Breast epithelium (tissue), 4 donors: Measurements from ENCODE around the gene UBAC2. TPM values are rescaled to one million over a fixed set of nuclear protein-coding genes. Genes with fewer than 3 reads are reported as not detected.

ENCODE experiments used
- DNase-seq, 2 donors: peaks; one replicate each; pipeline ENCODE4 v3.0.0-alpha.2; 2019; ENCODE audit warnings: low spot score in 2 of 2
- H3K27ac ChIP-seq, 2 donors: fragments of 200-600 bp; sonication (generic) in 1 of 2; one replicate each; pipeline ENCODE4 v1.5.1; 2016 to 2019; ENCODE audit warnings: mild to moderate bottlenecking in 1 of 2
- H3K27me3 ChIP-seq, 2 donors: fragments of 200-600 bp; sonication (generic) in 1 of 2; one replicate each; pipeline versions ENCODE4 v1.5.1 to v1.6.0; 2017 to 2019; ENCODE audit warnings: control low read depth in 1 of 2, mild to moderate bottlenecking in 1 of 2
- H3K36me3 ChIP-seq: fragments of 200-600 bp; one replicate; pipeline ENCODE4 v1.5.1; 2019
- H3K4me1 ChIP-seq, 2 donors: fragments of 200-600 bp; sonication (generic); one replicate each; pipeline ENCODE4 v1.5.1; 2016 to 2019; ENCODE audit warnings: control low read depth in 1 of 2
- H3K4me3 ChIP-seq, 3 donors: fragments of 200-600 bp; sonication (generic); 1 replicate in 2 of 3; 2 replicates in 1 of 3; pipeline ENCODE4 v1.5.1; 2016 to 2019; ENCODE audit warnings: mild to moderate bottlenecking in 3 of 3, moderate library complexity in 2 of 3
- H3K9me3 ChIP-seq, 2 donors: fragments of 200-600 bp; sonication (generic) in 1 of 2; one replicate each; pipeline ENCODE4 v1.5.1; 2016 to 2019; ENCODE audit warnings: control low read depth in 1 of 2
- POLR2A ChIP-seq: fragments of 450-650 bp; IDR thresholded peaks from one replicate; pipeline ENCODE4 v1.6.1; 2016; ENCODE audit warnings: antibody characterized with exemption, mild to moderate bottlenecking, moderate library complexity
- POLR2AphosphoS5 ChIP-seq, 3 donors: sonication (generic); formaldehyde crosslinking; IDR thresholded peaks; one replicate each; pipeline ENCODE4 v1.6.1; 2017; ENCODE audit warnings: antibody characterized with exemption in 3 of 3
- intact Hi-C: fragments of 100-400 bp; cut with DNase I; formaldehyde crosslinking; loops from one replicate; pipeline ENCODE4 v1.15.1; 2023; ENCODE audit warnings: low total_unique reads
- total RNA-seq, 3 donors: library from RNA; depleted of rRNA; stranded (reverse); fragments of >200 nt; gene quantifications; one replicate each; pipeline ENCODE4 v1.1.0, GENCODE V29; 2016
- TF ChIP-seq, protein P1 (sequence below), 3 donors: fragments of 450-650 bp; IDR thresholded peaks; one replicate each; pipeline ENCODE4 v1.5.1; 2016 to 2017; ENCODE audit warnings: antibody characterized with exemption in 3 of 3, mild to moderate bottlenecking in 3 of 3, moderate library complexity in 3 of 3

UBAC2 gene
- total RNA-seq, 3 donors from 2014 or later, result 64.6 to 72.8 (median 65.1) TPM

DNA sequence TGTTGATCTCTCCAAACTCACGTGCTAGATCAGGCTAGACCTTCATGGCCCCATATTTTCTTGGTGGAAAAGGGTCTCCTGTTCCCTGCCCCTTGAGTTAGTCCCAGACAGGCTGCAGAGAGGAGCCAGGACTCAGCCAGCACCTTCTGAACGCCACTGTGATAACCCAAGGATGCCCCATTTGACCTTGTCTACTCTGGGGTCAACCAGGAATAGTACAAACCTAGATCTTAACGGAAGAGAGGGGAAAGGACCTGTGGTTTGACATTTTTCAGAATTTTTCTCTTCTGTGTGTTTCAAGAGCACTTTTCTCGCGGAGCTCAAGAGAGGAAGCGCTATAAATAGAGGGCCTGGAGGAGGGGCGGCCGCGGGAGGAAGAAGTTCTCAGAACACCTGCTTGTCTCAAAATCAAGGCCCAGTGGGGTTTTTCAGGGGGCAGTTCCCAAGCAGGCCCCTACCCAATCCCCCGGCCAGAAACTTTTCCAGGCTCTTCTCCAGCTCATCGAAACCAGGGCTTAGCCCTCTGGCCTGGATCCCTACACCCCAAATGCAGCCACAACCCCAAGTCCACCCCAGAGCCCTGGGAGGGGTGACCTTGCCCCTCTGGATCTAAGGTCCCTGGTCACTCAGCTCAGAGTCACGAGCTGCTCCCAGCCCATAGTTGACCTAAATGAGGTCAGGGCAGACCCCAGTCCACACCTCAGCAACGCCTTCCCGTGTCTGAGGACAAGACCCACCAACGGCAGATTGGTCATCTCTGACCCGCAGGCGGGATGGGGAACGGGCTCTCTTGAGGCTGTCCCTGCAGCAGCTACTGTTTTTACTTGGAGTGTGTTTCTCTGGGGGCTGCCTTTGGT, 225.1 kb downstream of the UBAC2 start:
- intact Hi-C loops, result no loop called here
- no peak for DNase-seq
- Histone ChIP-seq H3K27me3 (peaks cover 0 to 9% of the 10 kb centered on the region in 2 donors), H3K4me1 (no peaks in the 10 kb centered on the region), H3K9me3 (no peaks in the 10 kb centered on the region), H3K4me3 (no peak overlapping the region), H3K27ac (no peak overlapping the region), H3K36me3 (no peaks in the 10 kb centered on the region)
- TF ChIP-seq, protein P1, sequence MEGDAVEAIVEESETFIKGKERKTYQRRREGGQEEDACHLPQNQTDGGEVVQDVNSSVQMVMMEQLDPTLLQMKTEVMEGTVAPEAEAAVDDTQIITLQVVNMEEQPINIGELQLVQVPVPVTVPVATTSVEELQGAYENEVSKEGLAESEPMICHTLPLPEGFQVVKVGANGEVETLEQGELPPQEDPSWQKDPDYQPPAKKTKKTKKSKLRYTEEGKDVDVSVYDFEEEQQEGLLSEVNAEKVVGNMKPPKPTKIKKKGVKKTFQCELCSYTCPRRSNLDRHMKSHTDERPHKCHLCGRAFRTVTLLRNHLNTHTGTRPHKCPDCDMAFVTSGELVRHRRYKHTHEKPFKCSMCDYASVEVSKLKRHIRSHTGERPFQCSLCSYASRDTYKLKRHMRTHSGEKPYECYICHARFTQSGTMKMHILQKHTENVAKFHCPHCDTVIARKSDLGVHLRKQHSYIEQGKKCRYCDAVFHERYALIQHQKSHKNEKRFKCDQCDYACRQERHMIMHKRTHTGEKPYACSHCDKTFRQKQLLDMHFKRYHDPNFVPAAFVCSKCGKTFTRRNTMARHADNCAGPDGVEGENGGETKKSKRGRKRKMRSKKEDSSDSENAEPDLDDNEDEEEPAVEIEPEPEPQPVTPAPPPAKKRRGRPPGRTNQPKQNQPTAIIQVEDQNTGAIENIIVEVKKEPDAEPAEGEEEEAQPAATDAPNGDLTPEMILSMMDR (IDR thresholded peaks at IDR 0.05), result no peak
- TF ChIP-seq POLR2A (no peak), POLR2AphosphoS5 (IDR thresholded peaks at IDR 0.05) (no peak)

GRCh38 chr13:99426426-99426825, 225.8 kb downstream of the UBAC2 start:
- Histone ChIP-seq H3K4me3 (no peak overlapping the region), H3K36me3 (no peaks in the 10 kb centered on the region), H3K9me3 (no peaks in the 10 kb centered on the region), H3K27ac (no peak overlapping the region), H3K27me3 (peaks cover 0 to 6% of the 10 kb centered on the region in 2 donors), H3K4me1 (no peaks in the 10 kb centered on the region)
- intact Hi-C loops, result no loop called here
- no peak for DNase-seq
- TF ChIP-seq, protein P1 (IDR thresholded peaks at IDR 0.05), result no peak
- TF ChIP-seq POLR2A, result no peak
- TF ChIP-seq POLR2AphosphoS5 (IDR thresholded peaks at IDR 0.05), result no peak

DNA sequence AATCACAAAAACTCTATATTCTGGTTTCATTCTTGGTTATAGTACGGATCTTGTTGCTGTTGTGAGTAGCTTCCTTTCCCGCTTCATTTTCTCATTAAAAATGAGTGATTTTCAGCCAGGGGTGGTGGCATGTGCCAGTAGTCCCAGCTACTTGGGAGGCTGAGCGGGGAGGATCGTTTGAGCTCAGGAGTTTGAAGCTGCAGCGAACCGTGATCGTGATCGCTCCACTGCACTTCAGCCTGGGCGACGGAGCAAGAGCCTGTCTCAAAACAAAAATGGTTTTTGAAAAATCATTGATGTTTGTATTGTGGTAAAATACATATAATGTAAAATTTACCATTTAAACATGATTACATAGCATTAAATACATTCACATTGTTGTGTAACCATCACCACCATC, 229.0 kb downstream of the UBAC2 start:
- Histone ChIP-seq H3K27me3 (peaks cover 0 to 5% of the 10 kb centered on the region in 2 donors), H3K36me3 (no peaks in the 10 kb centered on the region), H3K4me1 (no peaks in the 10 kb centered on the region), H3K4me3 (no peak overlapping the region), H3K27ac (no peak overlapping the region), H3K9me3 (no peaks in the 10 kb centered on the region)
- no peak for DNase-seq
- no peak for TF ChIP-seq POLR2AphosphoS5 (IDR thresholded peaks at IDR 0.05)
- TF ChIP-seq, protein P1 (IDR thresholded peaks at IDR 0.05), result no peak
- no peak for TF ChIP-seq POLR2A
- intact Hi-C loops, result loop anchor here (10.0 kb wide), 1 partner anchor 255 kb away; no protein-coding TSS in a partner anchor

DNA sequence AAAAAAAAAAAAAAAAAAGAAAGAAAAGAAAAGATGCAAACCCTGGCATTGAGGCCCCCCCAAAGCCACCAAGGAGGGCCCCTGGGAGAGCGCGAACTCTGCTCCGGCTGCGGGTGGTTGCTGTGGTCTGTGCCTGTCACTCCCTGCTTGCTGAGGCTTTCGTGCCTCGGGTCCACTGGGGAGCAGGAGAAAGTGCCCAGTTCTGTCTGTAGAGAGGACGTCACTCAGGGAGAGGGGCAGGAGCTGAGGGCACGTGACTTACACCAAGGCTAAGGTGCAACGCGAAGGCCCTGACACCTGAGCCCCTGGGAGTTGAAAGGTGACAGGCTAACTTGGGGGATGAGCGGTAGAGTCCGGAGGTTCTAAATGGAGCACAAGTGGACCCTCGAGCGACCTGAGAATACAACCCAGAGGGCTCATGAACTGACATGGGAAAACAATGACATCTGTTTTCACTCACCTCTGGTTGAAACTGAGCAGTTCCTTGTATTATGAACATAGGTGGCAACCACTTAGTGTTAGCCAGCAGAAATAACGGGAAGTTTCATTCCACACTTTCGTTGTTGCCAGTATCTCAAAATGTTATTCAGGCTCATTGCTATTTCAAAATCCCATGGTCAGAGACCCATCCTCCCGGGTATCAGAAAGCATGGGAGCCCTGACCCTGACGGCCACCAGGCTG, 231.4 kb downstream of the UBAC2 start:
- Histone ChIP-seq H3K27me3 (no peaks in the 10 kb centered on the region), H3K4me3 (peak overlapping the region in 2 of 3 donors; percentile 26 to 57), H3K36me3 (no peaks in the 10 kb centered on the region), H3K4me1 (no peaks in the 10 kb centered on the region), H3K27ac (peak overlapping the region in 1 of 2 donors; percentile 32), H3K9me3 (no peaks in the 10 kb centered on the region)
- TF ChIP-seq POLR2AphosphoS5 (IDR thresholded peaks at IDR 0.05), result no peak
- TF ChIP-seq, protein P1 (IDR thresholded peaks at IDR 0.05), result no peak
- no peak for TF ChIP-seq POLR2A
- intact Hi-C loops, result loop anchor here (10.0 kb wide), 1 partner anchor 257 kb away; no protein-coding TSS in a partner anchor
- DNase-seq, result no peak
